B cell (primary cell): ENCODE data around the gene TENM3. TPM values are rescaled to one million over a fixed set of nuclear protein-coding genes. Genes with fewer than 3 reads are reported as not detected.

Experiments used
- ATAC-seq: fragments of 200-7000 bp; cut with Tn5 transposase; one replicate; pipeline ENCODE4 v1.10.0; 2021; ENCODE audit warnings: low read depth, mild to moderate bottlenecking, moderate number of reproducible peaks, moderate library complexity
- CTCF ChIA-PET: fragments of 350-600 bp; sonication (Branson Sonifier 250); formaldehyde crosslinking; loops from one replicate; lab custom pipeline; 2021; ENCODE audit warnings: antibody characterized with exemption, inconsistent platforms; lab: Charles Lee
- POLR2A ChIA-PET: fragments of 350-600 bp; sonication (Branson Sonifier 250); formaldehyde crosslinking; loops from one replicate; lab custom pipeline; 2021; ENCODE audit warnings: antibody characterized with exemption; lab: Charles Lee
- DNase-seq: peaks from one replicate; pipeline ENCODE4 v3.0.0; 2013
- H2AFZ ChIP-seq: 2 replicates; pipeline ENCODE4 v1.6.1; 2012; ENCODE audit warnings: mild to moderate bottlenecking, low read depth, low read length; ENCODE audit not compliant: insufficient read depth, poor library complexity, severe bottlenecking
- H3K27ac ChIP-seq, 2 donors: 1 replicate in 1 of 2; 2 replicates in 1 of 2; pipeline ENCODE4 v1.5.1; 2012 to 2013; ENCODE audit warnings: low read length in 2 of 2, mild to moderate bottlenecking in 2 of 2, moderate library complexity in 1 of 2
- H3K27me3 ChIP-seq, 4 experiments: fragments of 200-600 bp in 1 of 4; sonication (generic) in 1 of 4; replicated peaks in 1 of 4; 1 replicate in 2 of 4; 2 replicates in 2 of 4; pipeline versions ENCODE4 v1.6.1 to v1.7.0; 2013 to 2016; ENCODE audit warnings: low read length in 3 of 4, mild to moderate bottlenecking in 2 of 4, mixed read lengths in 1 of 4, moderate library complexity in 1 of 4; ENCODE audit not compliant: insufficient read depth in 4 of 4, control insufficient read depth in 3 of 4; ENCODE audit errors: control extremely low read depth in 1 of 4
- H3K36me3 ChIP-seq, 2 experiments: replicated peaks in 1 of 2; 1 replicate in 1 of 2; 2 replicates in 1 of 2; pipeline versions ENCODE4 v1.6.1 to v1.7.1; 2013; ENCODE audit warnings: low read length in 1 of 2; ENCODE audit not compliant: insufficient read depth in 2 of 2, control insufficient read depth in 1 of 2; ENCODE audit errors: control extremely low read depth in 1 of 2, extremely low read depth in 1 of 2
- H3K4me1 ChIP-seq, 2 donors: fragments of 200-600 bp in 1 of 2; sonication (generic) in 1 of 2; 1 replicate in 1 of 2; 2 replicates in 1 of 2; pipeline versions ENCODE4 v1.5.1 to v1.6.1; 2013 to 2017; ENCODE audit warnings: low read length in 2 of 2; ENCODE audit not compliant: control insufficient read depth in 2 of 2, insufficient read depth in 2 of 2
- H3K4me2 ChIP-seq: replicated peaks from 2 replicates; pipeline ENCODE3; 2012; ENCODE audit warnings: mild to moderate bottlenecking, low read depth, low read length; ENCODE audit not compliant: poor library complexity, severe bottlenecking
- H3K4me3 ChIP-seq, 5 experiments: fragments of 200-600 bp in 1 of 5; sonication (generic) in 1 of 5; 1 replicate in 3 of 5; 2 replicates in 2 of 5; pipeline versions ENCODE4 v1.5.1 to v1.7.0; 2011 to 2016; ENCODE audit warnings: low read length in 4 of 5, mild to moderate bottlenecking in 4 of 5, low read depth in 2 of 5, control low read depth in 1 of 5, moderate library complexity in 1 of 5; ENCODE audit not compliant: insufficient read depth in 1 of 5; ENCODE audit errors: control extremely low read depth in 1 of 5, extremely low read depth in 1 of 5
- H3K79me2 ChIP-seq: fragments of 200-600 bp; sonication (generic); one replicate; pipeline ENCODE4 v1.6.0; 2016; ENCODE audit warnings: low read length; ENCODE audit not compliant: control insufficient read depth, insufficient read depth
- H3K9ac ChIP-seq: fragments of 200-600 bp; sonication (generic); 2 replicates; pipeline ENCODE4 v1.6.1; 2017; ENCODE audit warnings: mild to moderate bottlenecking, low read length, moderate library complexity
- H3K9me3 ChIP-seq, 3 donors: one replicate each; pipeline versions ENCODE4 v1.6.1 to v1.7.1; 2013; ENCODE audit warnings: low read length in 2 of 3; ENCODE audit not compliant: control insufficient read depth in 2 of 3, insufficient read depth in 1 of 3; ENCODE audit errors: control extremely low read depth in 1 of 3
- H4K20me1 ChIP-seq: 2 replicates; pipeline ENCODE4 v1.6.0; 2012; ENCODE audit warnings: mild to moderate bottlenecking, low read length; ENCODE audit not compliant: insufficient read depth, control insufficient read depth, poor library complexity, severe bottlenecking
- H3K27ac Mint-ChIP-seq: one replicate; pipeline ENCODE4 v1.8.0; 2021; ENCODE audit warnings: mixed read lengths
- H3K27me3 Mint-ChIP-seq: one replicate; pipeline ENCODE4 v1.8.0; 2021; ENCODE audit warnings: mixed read lengths
- H3K4me1 Mint-ChIP-seq: one replicate; pipeline ENCODE4 v1.8.0; 2021; ENCODE audit warnings: mixed read lengths
- H3K4me3 Mint-ChIP-seq: one replicate; pipeline ENCODE4 v1.8.0; 2021; ENCODE audit warnings: mixed read lengths
- H3K9me3 Mint-ChIP-seq: one replicate; pipeline ENCODE4 v1.8.0; 2022; ENCODE audit warnings: mixed read lengths; ENCODE audit not compliant: insufficient read depth
- CTCF ChIP-seq: fragments of 200-600 bp; IDR thresholded peaks from one replicate; pipeline ENCODE4 v1.8.0; 2022; ENCODE audit warnings: antibody characterized with exemption, mild to moderate bottlenecking
- EZH2 ChIP-seq: IDR thresholded peaks from 2 replicates; pipeline ENCODE4 v1.6.1; 2012; ENCODE audit warnings: borderline replicate concordance, low read depth, mild to moderate bottlenecking, moderate library complexity, low read length; ENCODE audit not compliant: insufficient read depth, poor library complexity, severe bottlenecking
- WGBS: methylation state at CpG from one replicate; pipeline ENCODE4 v1.1.5; 2013; ENCODE audit warnings: missing lambda C conversion rate; ENCODE audit not compliant: insufficient coverage; 5-methylcytosine and 5-hydroxymethylcytosine counted together
- intact Hi-C: fragments of 100-400 bp; cut with micrococcal nuclease; formaldehyde crosslinking; loops from one replicate; pipeline ENCODE4 v1.10.0; 2022
- polyA plus RNA-seq: library from polyadenylated mRNA; depleted of rRNA; stranded (reverse); fragments of >200 nt; gene quantifications from 2 replicates; pipeline ENCODE4 v1.2.3, GENCODE V29; 2012
- total RNA-seq, 2 donors: library from RNA; stranded (reverse); fragments of 120-200 nt in 1 of 2; gene quantifications; 1 replicate in 1 of 2; 2 replicates in 1 of 2; pipeline versions ENCODE4 v1.2.3 to v1.2.4, GENCODE V29; 2013 to 2022

The TENM3 gene
- total and polyA plus RNA-seq, 2 donors (not counting 1 experiment from before 2014, with no cell fraction given) = not detected

DNA sequence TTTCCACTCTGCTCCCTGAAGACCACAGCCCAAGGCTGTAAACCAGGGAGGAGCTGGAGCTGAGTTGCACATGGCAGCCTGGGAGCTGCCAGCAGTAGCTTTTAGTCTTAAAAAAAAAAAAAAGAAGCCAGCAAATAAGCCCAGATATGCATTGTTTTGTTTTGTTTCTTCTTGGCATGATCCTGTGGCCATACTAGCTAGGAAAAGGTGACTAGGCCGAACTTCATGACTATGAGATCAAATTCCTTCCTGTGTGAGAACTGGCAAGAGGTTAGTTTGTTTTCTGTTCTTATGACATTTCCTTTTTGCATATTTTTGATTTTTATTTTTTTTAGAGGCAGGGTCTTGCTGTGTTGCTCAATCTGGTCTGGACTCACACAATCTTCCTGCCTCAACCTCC is 350.7 kb downstream of the TENM3 start:
- Mint-ChIP-seq H3K9me3 (no peaks in the 10 kb centered on the region), H3K27ac (no peak overlapping the region), H3K4me3 (no peak overlapping the region), H3K27me3 (no peaks in the 10 kb centered on the region), H3K4me1 (no peaks in the 10 kb centered on the region)
- H3K27me3 ChIP-seq = no peaks in the 10 kb centered on the region
- POLR2A ChIA-PET = no interaction called here
- H3K79me2 ChIP-seq = no peaks in the 10 kb centered on the region
- CTCF ChIA-PET = no interaction called here
- TF ChIP-seq EZH2 = no peak
- no peak for TF ChIP-seq CTCF
- WGBS = 75% methylated on average over 1 of the region's 1 CpG
- no peaks in the 10 kb centered on the region for H4K20me1 ChIP-seq
- no peaks in the 10 kb centered on the region for H3K36me3 ChIP-seq
- intact Hi-C loops = no loop called here
- H3K27ac ChIP-seq = no peak overlapping the region
- no peak overlapping the region for H2AFZ ChIP-seq
- H3K9me3 ChIP-seq = peaks cover 0 to 6% (median 3%) of the 10 kb centered on the region in 3 donors
- ATAC-seq (no peak), DNase-seq (no peak)
- no peak overlapping the region for H3K9ac ChIP-seq
- H3K4me3 ChIP-seq = no peak overlapping the region
- H3K4me1 ChIP-seq = no peaks in the 10 kb centered on the region
- H3K4me2 ChIP-seq = no peak overlapping the region

DNA sequence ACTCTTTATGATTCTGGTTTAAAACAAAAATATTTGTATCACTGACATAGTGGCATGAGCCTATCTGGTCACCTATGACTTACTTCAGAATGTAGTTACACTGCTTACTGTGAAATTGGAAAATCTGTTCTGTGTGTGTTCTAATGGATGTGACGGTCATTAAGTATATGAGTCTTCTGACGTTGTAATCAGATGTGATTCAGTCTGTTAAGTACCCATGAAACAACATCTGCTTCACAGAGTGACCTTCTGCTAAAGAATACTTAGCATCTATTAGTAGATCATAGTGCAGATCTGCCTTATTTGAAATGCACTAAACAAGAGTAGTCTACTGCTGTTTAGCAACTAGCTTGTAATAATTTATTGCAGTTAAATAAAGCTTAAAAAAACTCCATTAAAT is 356.9 kb downstream of the TENM3 start:
- ATAC-seq = no peak
- H3K4me1 Mint-ChIP-seq = no peaks in the 10 kb centered on the region

More for the DNA sequence above, 356.9 kb downstream of the TENM3 start:
- H3K4me3 Mint-ChIP-seq = no peak overlapping the region
- no peak overlapping the region for H3K9ac ChIP-seq
- no peak overlapping the region for H3K27ac Mint-ChIP-seq
- ChIA-PET POLR2A (no interaction called here), CTCF (no interaction called here)
- peaks cover 4% of the 10 kb centered on the region for H3K27me3 Mint-ChIP-seq
- no peaks in the 10 kb centered on the region for H3K9me3 Mint-ChIP-seq
- H2AFZ ChIP-seq = no peak overlapping the region
- DNase-seq = no peak
- no peaks in the 10 kb centered on the region for H4K20me1 ChIP-seq
- TF ChIP-seq EZH2 (no peak), CTCF (no peak)
- no peak overlapping the region for H3K4me3 ChIP-seq
- no peaks in the 10 kb centered on the region for H3K9me3 ChIP-seq
- WGBS = no CpG with 5 or more reads among the region's 2 CpGs
- H3K27me3 ChIP-seq = no peaks in the 10 kb centered on the region
- no peaks in the 10 kb centered on the region for H3K4me1 ChIP-seq
- intact Hi-C loops = no loop called here
- H3K4me2 ChIP-seq = no peak overlapping the region
- no peak overlapping the region for H3K27ac ChIP-seq
- no peaks in the 10 kb centered on the region for H3K36me3 ChIP-seq
- H3K79me2 ChIP-seq = no peaks in the 10 kb centered on the region
